ENCODE measurements around the gene MYL3.

DNA sequence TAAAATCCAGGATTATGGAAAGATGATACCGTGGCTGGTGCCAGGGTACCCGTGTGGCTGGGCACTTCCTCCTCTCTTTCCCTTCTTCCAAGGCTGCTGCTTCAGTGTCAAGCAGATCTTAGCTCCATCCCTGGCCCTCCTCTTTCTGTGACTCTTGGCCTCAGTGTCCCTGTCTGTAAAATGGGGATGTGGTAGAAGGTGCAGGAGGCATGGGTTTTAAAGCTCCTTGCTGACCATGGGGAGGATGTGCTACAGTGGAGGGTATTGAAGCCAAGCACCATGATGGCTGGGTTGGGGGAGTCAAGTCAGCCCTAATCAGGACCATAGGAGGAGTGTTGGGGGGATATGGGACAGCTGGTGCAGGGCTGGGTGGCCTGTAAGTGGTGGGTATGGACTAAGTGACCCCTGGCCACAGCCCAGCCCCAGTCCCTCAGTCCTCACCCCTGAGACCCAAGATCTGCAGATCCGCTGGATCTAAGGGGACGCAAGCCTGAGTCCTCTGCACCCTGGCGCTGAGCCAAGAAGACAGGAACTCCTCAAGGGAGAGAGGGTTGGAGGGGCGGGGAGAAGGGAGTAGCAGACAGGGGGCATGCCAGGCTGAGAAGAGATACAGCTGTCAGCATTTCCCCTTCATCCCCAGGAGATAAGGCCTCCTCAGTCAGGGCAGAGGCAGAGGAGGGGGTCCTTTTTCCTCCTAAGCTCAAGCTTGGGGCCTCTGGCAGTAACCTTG, 26.3 kb upstream of the MYL3 start:
- TF ChIP-seq, protein P1, sequence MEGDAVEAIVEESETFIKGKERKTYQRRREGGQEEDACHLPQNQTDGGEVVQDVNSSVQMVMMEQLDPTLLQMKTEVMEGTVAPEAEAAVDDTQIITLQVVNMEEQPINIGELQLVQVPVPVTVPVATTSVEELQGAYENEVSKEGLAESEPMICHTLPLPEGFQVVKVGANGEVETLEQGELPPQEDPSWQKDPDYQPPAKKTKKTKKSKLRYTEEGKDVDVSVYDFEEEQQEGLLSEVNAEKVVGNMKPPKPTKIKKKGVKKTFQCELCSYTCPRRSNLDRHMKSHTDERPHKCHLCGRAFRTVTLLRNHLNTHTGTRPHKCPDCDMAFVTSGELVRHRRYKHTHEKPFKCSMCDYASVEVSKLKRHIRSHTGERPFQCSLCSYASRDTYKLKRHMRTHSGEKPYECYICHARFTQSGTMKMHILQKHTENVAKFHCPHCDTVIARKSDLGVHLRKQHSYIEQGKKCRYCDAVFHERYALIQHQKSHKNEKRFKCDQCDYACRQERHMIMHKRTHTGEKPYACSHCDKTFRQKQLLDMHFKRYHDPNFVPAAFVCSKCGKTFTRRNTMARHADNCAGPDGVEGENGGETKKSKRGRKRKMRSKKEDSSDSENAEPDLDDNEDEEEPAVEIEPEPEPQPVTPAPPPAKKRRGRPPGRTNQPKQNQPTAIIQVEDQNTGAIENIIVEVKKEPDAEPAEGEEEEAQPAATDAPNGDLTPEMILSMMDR (IDR thresholded peaks at IDR 0.05; ENCODE audit: insufficient read depth, low read length), result no peak
- TF ChIP-seq, protein P2, sequence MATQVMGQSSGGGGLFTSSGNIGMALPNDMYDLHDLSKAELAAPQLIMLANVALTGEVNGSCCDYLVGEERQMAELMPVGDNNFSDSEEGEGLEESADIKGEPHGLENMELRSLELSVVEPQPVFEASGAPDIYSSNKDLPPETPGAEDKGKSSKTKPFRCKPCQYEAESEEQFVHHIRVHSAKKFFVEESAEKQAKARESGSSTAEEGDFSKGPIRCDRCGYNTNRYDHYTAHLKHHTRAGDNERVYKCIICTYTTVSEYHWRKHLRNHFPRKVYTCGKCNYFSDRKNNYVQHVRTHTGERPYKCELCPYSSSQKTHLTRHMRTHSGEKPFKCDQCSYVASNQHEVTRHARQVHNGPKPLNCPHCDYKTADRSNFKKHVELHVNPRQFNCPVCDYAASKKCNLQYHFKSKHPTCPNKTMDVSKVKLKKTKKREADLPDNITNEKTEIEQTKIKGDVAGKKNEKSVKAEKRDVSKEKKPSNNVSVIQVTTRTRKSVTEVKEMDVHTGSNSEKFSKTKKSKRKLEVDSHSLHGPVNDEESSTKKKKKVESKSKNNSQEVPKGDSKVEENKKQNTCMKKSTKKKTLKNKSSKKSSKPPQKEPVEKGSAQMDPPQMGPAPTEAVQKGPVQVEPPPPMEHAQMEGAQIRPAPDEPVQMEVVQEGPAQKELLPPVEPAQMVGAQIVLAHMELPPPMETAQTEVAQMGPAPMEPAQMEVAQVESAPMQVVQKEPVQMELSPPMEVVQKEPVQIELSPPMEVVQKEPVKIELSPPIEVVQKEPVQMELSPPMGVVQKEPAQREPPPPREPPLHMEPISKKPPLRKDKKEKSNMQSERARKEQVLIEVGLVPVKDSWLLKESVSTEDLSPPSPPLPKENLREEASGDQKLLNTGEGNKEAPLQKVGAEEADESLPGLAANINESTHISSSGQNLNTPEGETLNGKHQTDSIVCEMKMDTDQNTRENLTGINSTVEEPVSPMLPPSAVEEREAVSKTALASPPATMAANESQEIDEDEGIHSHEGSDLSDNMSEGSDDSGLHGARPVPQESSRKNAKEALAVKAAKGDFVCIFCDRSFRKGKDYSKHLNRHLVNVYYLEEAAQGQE (IDR thresholded peaks at IDR 0.05; ENCODE audit: insufficient replicate concordance, low read depth), result no peak
- no peak for TF ChIP-seq POLR2AphosphoS5 (IDR thresholded peaks at IDR 0.05; ENCODE audit: low read depth)
- TF ChIP-seq GABPA (IDR thresholded peaks at IDR 0.05; ENCODE audit: low read depth), result no peak
- no peak for TF ChIP-seq SPI1 (IDR thresholded peaks at IDR 0.05; ENCODE audit: borderline replicate concordance, low read depth)
